Neural progenitor cell (in vitro differentiated cells): ENCODE measurements around the gene ZNF485.

Experiments used
- EZH2 ChIP-seq: fragments of 200-600 bp; sonication (generic); IDR thresholded peaks from 2 replicates; pipeline ENCODE4 v1.6.1; 2017; ENCODE audit warnings: antibody characterized with exemption, mild to moderate bottlenecking, moderate library complexity
- TF ChIP-seq, protein P1 (sequence below): fragments of 200-600 bp; sonication (generic); IDR thresholded peaks from 2 replicates; pipeline ENCODE4 v1.5.1; 2017; ENCODE audit warnings: antibody characterized with exemption, mild to moderate bottlenecking

- TF ChIP-seq, protein P1, sequence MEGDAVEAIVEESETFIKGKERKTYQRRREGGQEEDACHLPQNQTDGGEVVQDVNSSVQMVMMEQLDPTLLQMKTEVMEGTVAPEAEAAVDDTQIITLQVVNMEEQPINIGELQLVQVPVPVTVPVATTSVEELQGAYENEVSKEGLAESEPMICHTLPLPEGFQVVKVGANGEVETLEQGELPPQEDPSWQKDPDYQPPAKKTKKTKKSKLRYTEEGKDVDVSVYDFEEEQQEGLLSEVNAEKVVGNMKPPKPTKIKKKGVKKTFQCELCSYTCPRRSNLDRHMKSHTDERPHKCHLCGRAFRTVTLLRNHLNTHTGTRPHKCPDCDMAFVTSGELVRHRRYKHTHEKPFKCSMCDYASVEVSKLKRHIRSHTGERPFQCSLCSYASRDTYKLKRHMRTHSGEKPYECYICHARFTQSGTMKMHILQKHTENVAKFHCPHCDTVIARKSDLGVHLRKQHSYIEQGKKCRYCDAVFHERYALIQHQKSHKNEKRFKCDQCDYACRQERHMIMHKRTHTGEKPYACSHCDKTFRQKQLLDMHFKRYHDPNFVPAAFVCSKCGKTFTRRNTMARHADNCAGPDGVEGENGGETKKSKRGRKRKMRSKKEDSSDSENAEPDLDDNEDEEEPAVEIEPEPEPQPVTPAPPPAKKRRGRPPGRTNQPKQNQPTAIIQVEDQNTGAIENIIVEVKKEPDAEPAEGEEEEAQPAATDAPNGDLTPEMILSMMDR, result no peak
- no peak for TF ChIP-seq EZH2
Measured at GRCh38 chr10:43605850-43606322, 352 bp upstream of the ZNF485 start.
